ENCODE data around the gene SMAD7. TPM values are rescaled to one million over a fixed set of nuclear protein-coding genes. Genes with fewer than 3 reads are reported as not detected.

The SMAD7 gene
- total RNA-seq, 1 experiment from 2014 or later: 5.8 TPM

DNA sequence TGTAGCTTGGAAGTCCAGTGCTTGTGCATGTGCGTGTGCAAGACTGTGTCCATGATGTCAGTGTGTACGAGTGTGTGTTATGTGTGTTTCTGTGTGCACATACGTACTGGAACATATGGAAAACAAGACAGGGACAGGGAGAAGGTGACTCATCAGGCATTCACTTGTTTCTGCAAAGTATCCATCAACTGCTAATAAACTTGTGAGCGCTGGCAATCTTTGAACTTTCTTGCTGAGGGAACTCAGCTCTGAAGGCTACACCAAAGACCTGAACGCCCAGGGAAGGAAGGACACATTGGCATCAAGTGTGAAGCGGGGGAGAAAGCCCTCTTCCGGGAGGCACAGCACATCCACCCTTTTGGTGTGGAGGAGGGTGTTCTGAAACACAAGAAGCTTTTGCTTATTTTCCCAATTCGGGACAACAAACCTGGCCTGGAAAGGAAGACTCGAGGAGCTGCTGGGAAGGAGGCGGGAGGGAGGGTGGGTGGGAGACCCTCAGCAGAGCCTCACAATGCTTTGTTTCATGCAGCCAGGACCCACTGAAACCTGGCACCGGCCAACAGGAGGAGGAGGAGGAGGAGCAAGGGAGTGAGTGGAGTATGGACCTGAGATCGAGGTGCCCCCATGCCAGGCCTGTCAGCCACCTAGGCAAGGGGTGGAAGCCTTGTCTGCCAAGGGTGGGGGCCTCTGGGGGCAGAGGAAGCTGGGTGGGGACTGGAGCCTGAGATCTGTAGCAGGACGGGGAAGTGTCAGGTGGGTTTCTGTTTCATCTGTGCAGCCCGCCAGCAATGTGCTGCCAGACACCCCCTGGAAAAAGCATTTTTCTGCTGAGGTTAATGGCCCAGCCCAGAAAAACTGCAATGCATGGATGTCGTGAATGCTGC lies 26.8 kb downstream of the SMAD7 start:
- Histone ChIP-seq H3K9me3 (ENCODE audit: insufficient read depth, low read depth) (no peaks in the 10 kb centered on the region), H3K27me3 (ENCODE audit: insufficient read depth, low read depth) (no peaks in the 10 kb centered on the region), H3K4me1 (replicated peaks; ENCODE audit: insufficient read depth) (no peaks in the 10 kb centered on the region), H3K36me3 (ENCODE audit: low read depth) (no peaks in the 10 kb centered on the region), H3K4me2 (no peak overlapping the region), H3K79me2 (ENCODE audit: low read depth) (peaks cover 47% of the 10 kb centered on the region), H3K9me2 (ENCODE audit: insufficient read depth) (no peaks in the 10 kb centered on the region), H3F3A (ENCODE audit: insufficient read depth, low read depth) (no peaks in the 10 kb centered on the region; the same call in 1 of the 2 replicates), H4K20me1 (ENCODE audit: insufficient read depth) (peaks cover 45% of the 10 kb centered on the region), H3K27ac (no peak overlapping the region), H3K4me3 (no peak overlapping the region), H2AFZ (no peak overlapping the region)
- BruUV-seq (replicated peaks): no TSS peak
- intact Hi-C loops (cut with micrococcal nuclease; ENCODE audit: unreplicated experiment): no loop called here
- ChIA-PET POLR2A (ENCODE audit: unreplicated experiment) (no interaction called here), CTCF (no interaction called here)
- TF ChIP-seq EZH2 (IDR thresholded peaks at IDR 0.05; ENCODE audit: low read depth): no peak
- TF ChIP-seq, protein P1, sequence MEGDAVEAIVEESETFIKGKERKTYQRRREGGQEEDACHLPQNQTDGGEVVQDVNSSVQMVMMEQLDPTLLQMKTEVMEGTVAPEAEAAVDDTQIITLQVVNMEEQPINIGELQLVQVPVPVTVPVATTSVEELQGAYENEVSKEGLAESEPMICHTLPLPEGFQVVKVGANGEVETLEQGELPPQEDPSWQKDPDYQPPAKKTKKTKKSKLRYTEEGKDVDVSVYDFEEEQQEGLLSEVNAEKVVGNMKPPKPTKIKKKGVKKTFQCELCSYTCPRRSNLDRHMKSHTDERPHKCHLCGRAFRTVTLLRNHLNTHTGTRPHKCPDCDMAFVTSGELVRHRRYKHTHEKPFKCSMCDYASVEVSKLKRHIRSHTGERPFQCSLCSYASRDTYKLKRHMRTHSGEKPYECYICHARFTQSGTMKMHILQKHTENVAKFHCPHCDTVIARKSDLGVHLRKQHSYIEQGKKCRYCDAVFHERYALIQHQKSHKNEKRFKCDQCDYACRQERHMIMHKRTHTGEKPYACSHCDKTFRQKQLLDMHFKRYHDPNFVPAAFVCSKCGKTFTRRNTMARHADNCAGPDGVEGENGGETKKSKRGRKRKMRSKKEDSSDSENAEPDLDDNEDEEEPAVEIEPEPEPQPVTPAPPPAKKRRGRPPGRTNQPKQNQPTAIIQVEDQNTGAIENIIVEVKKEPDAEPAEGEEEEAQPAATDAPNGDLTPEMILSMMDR (conservative IDR thresholded peaks at IDR 0.05): no peak
- DNase-seq: no peak

GRCh38 chr18:48922801-48923730 lies 27.7 kb downstream of the SMAD7 start:
- Histone ChIP-seq H3K9me2 (ENCODE audit: insufficient read depth) (no peaks in the 10 kb centered on the region), H3K4me3 (no peak overlapping the region), H3K27me3 (ENCODE audit: insufficient read depth, low read depth) (no peaks in the 10 kb centered on the region), H3K9me3 (ENCODE audit: insufficient read depth, low read depth) (no peaks in the 10 kb centered on the region), H3K4me1 (replicated peaks; ENCODE audit: insufficient read depth) (no peaks in the 10 kb centered on the region), H3K27ac (no peak overlapping the region), H3F3A (ENCODE audit: insufficient read depth, low read depth) (peaks cover 5% of the 10 kb centered on the region; the same call in 1 of the 2 replicates), H3K36me3 (ENCODE audit: low read depth) (no peaks in the 10 kb centered on the region), H3K4me2 (no peak overlapping the region), H2AFZ (no peak overlapping the region), H3K79me2 (ENCODE audit: low read depth) (peaks cover 38% of the 10 kb centered on the region), H4K20me1 (ENCODE audit: insufficient read depth) (peaks cover 44% of the 10 kb centered on the region)
- TF ChIP-seq EZH2 (IDR thresholded peaks at IDR 0.05; ENCODE audit: low read depth): no peak
- TF ChIP-seq, protein P1 (conservative IDR thresholded peaks at IDR 0.05): no peak
- no TSS peak for BruUV-seq (replicated peaks)
- intact Hi-C loops (cut with micrococcal nuclease; ENCODE audit: unreplicated experiment): no loop called here
- ChIA-PET CTCF (no interaction called here), POLR2A (ENCODE audit: unreplicated experiment) (no interaction called here)
- no peak for DNase-seq

DNA sequence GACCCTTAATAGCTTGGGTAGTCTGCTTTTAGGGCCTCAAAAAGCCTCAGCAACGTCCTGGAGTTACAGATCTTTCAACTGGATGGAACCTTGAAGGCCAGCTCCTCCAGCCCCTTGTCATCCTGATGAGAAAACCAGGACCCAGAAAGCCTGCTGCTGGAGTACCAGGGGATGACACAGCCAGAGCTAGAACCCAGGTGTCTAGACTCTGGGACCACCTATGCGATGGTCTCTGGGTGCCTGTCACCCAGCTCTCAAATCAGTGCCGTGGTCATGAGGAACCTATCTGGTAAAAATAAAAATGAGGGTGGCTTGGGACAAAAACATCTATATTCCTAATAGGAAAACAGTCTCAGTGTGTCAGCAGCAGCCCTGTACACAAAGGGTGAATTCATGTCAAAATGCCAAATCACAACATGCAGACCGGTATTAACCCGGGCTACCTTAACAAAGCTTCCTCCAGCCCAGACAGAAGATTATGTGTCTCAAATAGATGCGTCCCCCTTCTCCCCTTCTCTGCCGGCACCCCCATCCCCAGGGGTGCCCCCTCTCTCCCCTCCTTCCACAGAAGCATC lies 28.5 kb downstream of the SMAD7 start:
- intact Hi-C loops (cut with micrococcal nuclease; ENCODE audit: unreplicated experiment): no loop called here
- no peak for DNase-seq
- H3K4me1 ChIP-seq (replicated peaks; ENCODE audit: insufficient read depth): no peaks in the 10 kb centered on the region
- peaks cover 37% of the 10 kb centered on the region for H4K20me1 ChIP-seq (ENCODE audit: insufficient read depth)
- H3K27ac ChIP-seq: no peak overlapping the region
- BruUV-seq (replicated peaks): no TSS peak
- H3K9me3 ChIP-seq (ENCODE audit: insufficient read depth, low read depth): no peaks in the 10 kb centered on the region
- no peak overlapping the region for H3K4me3 ChIP-seq
- no peaks in the 10 kb centered on the region for H3K9me2 ChIP-seq (ENCODE audit: insufficient read depth)
- H3K79me2 ChIP-seq (ENCODE audit: low read depth): peaks cover 30% of the 10 kb centered on the region
- no peak overlapping the region for H2AFZ ChIP-seq
- peaks cover 11% of the 10 kb centered on the region; the same call in 1 of the 2 replicates for H3F3A ChIP-seq (ENCODE audit: insufficient read depth, low read depth)
- no peaks in the 10 kb centered on the region for H3K27me3 ChIP-seq (ENCODE audit: insufficient read depth, low read depth)
- TF ChIP-seq, protein P1 (conservative IDR thresholded peaks at IDR 0.05): no peak
- no peak for TF ChIP-seq EZH2 (IDR thresholded peaks at IDR 0.05; ENCODE audit: low read depth)
- ChIA-PET CTCF (no interaction called here), POLR2A (ENCODE audit: unreplicated experiment) (no interaction called here)
- no peaks in the 10 kb centered on the region for H3K36me3 ChIP-seq (ENCODE audit: low read depth)
- no peak overlapping the region for H3K4me2 ChIP-seq
